NCI-H1105 (cell line): Measurements from ENCODE around the gene REEP6.

ENCODE experiments used
- DNase-seq: peaks from one replicate; lab custom pipeline; 2025; lab: John Stamatoyannopoulos, UW

REEP6 gene

GRCh38 chr19:1456121-1456900, 34.7 kb upstream of the REEP6 start:
- DNase-seq = no peak

GRCh38 chr19:1457031-1457739, 33.8 kb upstream of the REEP6 start:
- DNase-seq = no peak

GRCh38 chr19:1457892-1458291, 33.1 kb upstream of the REEP6 start:
- DNase-seq = no peak

GRCh38 chr19:1459479-1459878, 31.5 kb upstream of the REEP6 start:
- no peak for DNase-seq

- no peak for DNase-seq
Observed at GRCh38 chr19:1460033-1460995, 30.7 kb upstream of the REEP6 start.

- DNase-seq = no peak
Observed at GRCh38 chr19:1461862-1462261, 29.1 kb upstream of the REEP6 start.

- no peak for DNase-seq
Observed at GRCh38 chr19:1465191-1466016, 25.6 kb upstream of the REEP6 start.

- DNase-seq = no peak
Observed at GRCh38 chr19:1466018-1466460, 24.9 kb upstream of the REEP6 start.

GRCh38 chr19:1466461-1467214, 24.3 kb upstream of the REEP6 start:
- DNase-seq = no peak

- DNase-seq = no peak
Observed at GRCh38 chr19:1467215-1467489, 23.8 kb upstream of the REEP6 start.

GRCh38 chr19:1467490-1468273, 23.3 kb upstream of the REEP6 start:
- DNase-seq = no peak

- no peak for DNase-seq
Observed at GRCh38 chr19:1468274-1468820, 22.6 kb upstream of the REEP6 start.

- DNase-seq = no peak
Observed at GRCh38 chr19:1468821-1469254, 22.1 kb upstream of the REEP6 start.

- DNase-seq = peak; percentile 28
Observed at GRCh38 chr19:1469255-1470054, 21.5 kb upstream of the REEP6 start.

GRCh38 chr19:1470055-1470304, 21.0 kb upstream of the REEP6 start:
- DNase-seq = no peak

- peak; percentile 82 for DNase-seq
Observed at GRCh38 chr19:1470305-1471009, 20.5 kb upstream of the REEP6 start.

GRCh38 chr19:1471010-1471514, 19.9 kb upstream of the REEP6 start:
- peak; percentile 65 for DNase-seq

- no peak for DNase-seq
Observed at GRCh38 chr19:1471515-1472160, 19.3 kb upstream of the REEP6 start.
